SJSA1 (cell line): ENCODE measurements around the gene C1orf159. TPM values are rescaled to one million over a fixed set of nuclear protein-coding genes. Genes with fewer than 3 reads are reported as not detected.

Source experiments
- DNase-seq, 2 experiments: peaks; one replicate each; pipeline ENCODE4 v3.0.0-alpha.2; 2015 to 2020; ENCODE audit warnings: low spot score in 2 of 2, low read depth in 1 of 2
- H3K27ac ChIP-seq: fragments of 250-450 bp; sonication (Bioruptor Pico); 2 replicates; pipeline ENCODE4 v1.5.1; 2020; ENCODE audit warnings: mild to moderate bottlenecking, moderate library complexity
- H3K27me3 ChIP-seq: fragments of 250-450 bp; sonication (Bioruptor Pico); replicated peaks from 2 replicates; pipeline ENCODE4 v1.5.1; 2020; ENCODE audit warnings: mild to moderate bottlenecking, moderate library complexity
- H3K36me3 ChIP-seq: fragments of 250-450 bp; sonication (Bioruptor Pico); 2 replicates; pipeline ENCODE4 v1.5.1; 2020; ENCODE audit warnings: mild to moderate bottlenecking
- H3K4me1 ChIP-seq: fragments of 250-450 bp; sonication (Bioruptor Pico); replicated peaks from 2 replicates; pipeline ENCODE4 v1.6.1; 2021; ENCODE audit warnings: mild to moderate bottlenecking
- H3K4me3 ChIP-seq: fragments of 250-450 bp; sonication (Bioruptor Pico); 2 replicates; pipeline ENCODE4 v1.5.1; 2020; ENCODE audit warnings: mild to moderate bottlenecking
- H3K9me3 ChIP-seq: fragments of 250-450 bp; sonication (Bioruptor Pico); replicated peaks from 2 replicates; pipeline ENCODE4 v1.5.1; 2020; ENCODE audit warnings: mild to moderate bottlenecking
- total RNA-seq: library from RNA; depleted of rRNA; stranded (reverse); fragments of >200 nt; shearing (Covaris generic); gene quantifications from 2 replicates; pipeline ENCODE4 v1.2.3, GENCODE V29; 2014

The C1orf159 gene
- total RNA-seq, 1 experiment from 2014 or later = 15.4 TPM

DNA sequence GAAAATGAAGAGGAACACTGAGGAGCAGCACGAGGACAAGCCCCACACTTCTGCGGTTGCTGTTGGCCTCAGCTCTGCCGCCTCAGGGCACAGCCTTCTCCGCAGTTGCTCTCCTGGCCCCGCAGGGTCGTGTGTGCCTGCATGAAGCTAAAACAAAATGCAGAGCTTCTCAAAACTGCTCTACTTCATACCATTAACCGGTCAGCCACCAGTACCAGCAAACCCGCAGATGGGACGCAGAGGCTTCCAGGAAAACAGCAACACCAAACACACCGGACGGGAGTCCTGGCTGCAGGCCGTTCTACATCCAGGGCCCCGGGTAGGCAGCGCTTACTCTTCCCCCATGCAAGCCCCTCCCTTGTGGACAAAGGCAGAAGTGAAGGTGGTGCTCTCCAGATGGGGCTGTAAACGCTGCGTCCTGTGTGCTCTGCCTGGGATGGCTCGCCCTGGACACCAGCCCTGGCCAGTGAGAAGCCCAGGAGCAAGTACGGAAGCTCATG lies 7.1 kb upstream of the C1orf159 start:
- H3K9me3 ChIP-seq = peaks cover 7% of the 10 kb centered on the region
- no peaks in the 10 kb centered on the region for H3K36me3 ChIP-seq
- no peak overlapping the region for H3K4me3 ChIP-seq
- no peak overlapping the region for H3K27ac ChIP-seq
- DNase-seq = no peak
- H3K27me3 ChIP-seq = peaks cover 12% of the 10 kb centered on the region
- H3K4me1 ChIP-seq = peaks cover 8% of the 10 kb centered on the region

DNA sequence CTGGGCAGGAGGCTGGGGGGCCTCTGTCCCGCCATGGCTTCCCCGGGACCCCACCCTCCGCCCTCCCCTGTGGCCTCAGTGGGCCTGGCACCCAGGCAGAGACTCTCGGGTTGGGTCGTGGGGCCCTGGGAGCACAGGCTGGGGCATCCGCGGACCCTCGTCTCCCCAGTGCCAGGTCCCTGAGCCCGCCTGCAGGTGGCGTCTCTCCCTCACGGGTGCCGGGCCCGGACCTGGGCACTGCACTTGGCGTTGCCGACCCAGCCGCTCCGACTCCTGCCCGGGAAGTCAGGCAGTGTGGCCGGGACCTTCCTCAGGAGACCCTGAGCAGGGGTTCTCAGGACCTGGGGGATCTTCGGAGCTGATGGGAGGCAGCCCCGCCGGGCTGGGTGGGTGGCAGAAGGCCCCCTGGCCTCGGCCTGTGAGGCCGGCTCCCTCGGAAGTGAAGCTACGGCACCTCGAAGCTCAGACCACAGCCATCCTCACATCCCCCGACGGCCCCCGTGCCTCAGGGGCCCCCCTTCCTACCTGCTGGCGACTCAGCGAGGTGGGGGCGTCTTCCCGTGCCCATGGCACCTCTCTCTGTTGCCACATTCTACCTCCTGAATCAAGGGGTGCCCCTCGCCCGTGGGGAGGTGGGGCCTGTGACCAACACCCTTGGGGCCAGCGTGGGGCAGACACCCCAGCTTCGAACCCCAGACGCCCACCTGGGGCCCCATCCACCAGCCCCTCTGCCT lies 6.4 kb upstream of the C1orf159 start:
- Histone ChIP-seq H3K27ac (no peak overlapping the region), H3K4me1 (peaks cover 8% of the 10 kb centered on the region), H3K9me3 (peaks cover 7% of the 10 kb centered on the region), H3K27me3 (peaks cover 19% of the 10 kb centered on the region), H3K36me3 (no peaks in the 10 kb centered on the region), H3K4me3 (no peak overlapping the region)
- DNase-seq = peak; percentile 61 to 80

- no peak for DNase-seq
- H3K27ac ChIP-seq = no peak overlapping the region
- H3K36me3 ChIP-seq = peaks cover under 1% of the 10 kb centered on the region; the same call in 1 of the 2 replicates
- peaks cover 7% of the 10 kb centered on the region for H3K9me3 ChIP-seq
- H3K4me1 ChIP-seq = peaks cover 10% of the 10 kb centered on the region
- peaks cover 21% of the 10 kb centered on the region for H3K27me3 ChIP-seq
- no peak overlapping the region for H3K4me3 ChIP-seq
These were observed 5.8 kb upstream of the C1orf159 start for GRCh38 chr1:1121611-1122077.

- H3K27ac ChIP-seq = no peak overlapping the region
- DNase-seq = no peak
- H3K4me1 ChIP-seq = peaks cover 14% of the 10 kb centered on the region
- H3K27me3 ChIP-seq = peaks cover 21% of the 10 kb centered on the region
- peaks cover 2% of the 10 kb centered on the region; the same call in 1 of the 2 replicates for H3K36me3 ChIP-seq
- H3K9me3 ChIP-seq = peaks cover 7% of the 10 kb centered on the region
- no peak overlapping the region for H3K4me3 ChIP-seq
These were observed 5.1 kb upstream of the C1orf159 start for GRCh38 chr1:1120866-1121591.

DNA sequence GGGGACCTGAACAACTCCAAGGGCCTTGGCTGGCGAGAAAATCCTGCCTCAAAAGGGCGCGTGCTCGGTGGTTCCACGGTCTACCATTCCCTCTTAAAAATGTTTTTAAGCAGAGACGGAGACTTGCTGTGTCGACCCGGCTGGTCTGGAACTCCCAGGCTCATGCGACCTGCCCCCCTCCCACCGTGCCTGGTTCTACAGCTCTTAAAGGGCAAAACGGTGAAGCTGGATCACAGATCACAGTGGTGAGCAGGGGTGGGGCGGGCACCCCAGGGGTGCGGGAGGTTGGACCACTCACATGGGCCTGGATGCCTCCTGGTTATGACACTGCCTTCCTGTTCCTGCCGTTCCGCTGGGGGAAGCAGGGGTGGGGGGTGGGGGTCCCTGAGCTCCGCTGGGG lies 4.2 kb upstream of the C1orf159 start:
- H3K36me3 ChIP-seq = peaks cover 2% of the 10 kb centered on the region; the same call in 1 of the 2 replicates
- peaks cover 21% of the 10 kb centered on the region for H3K27me3 ChIP-seq
- no peak overlapping the region for H3K27ac ChIP-seq
- DNase-seq = no peak
- H3K4me1 ChIP-seq = peaks cover 15% of the 10 kb centered on the region
- H3K4me3 ChIP-seq = no peak overlapping the region
- H3K9me3 ChIP-seq = peaks cover 7% of the 10 kb centered on the region

DNA sequence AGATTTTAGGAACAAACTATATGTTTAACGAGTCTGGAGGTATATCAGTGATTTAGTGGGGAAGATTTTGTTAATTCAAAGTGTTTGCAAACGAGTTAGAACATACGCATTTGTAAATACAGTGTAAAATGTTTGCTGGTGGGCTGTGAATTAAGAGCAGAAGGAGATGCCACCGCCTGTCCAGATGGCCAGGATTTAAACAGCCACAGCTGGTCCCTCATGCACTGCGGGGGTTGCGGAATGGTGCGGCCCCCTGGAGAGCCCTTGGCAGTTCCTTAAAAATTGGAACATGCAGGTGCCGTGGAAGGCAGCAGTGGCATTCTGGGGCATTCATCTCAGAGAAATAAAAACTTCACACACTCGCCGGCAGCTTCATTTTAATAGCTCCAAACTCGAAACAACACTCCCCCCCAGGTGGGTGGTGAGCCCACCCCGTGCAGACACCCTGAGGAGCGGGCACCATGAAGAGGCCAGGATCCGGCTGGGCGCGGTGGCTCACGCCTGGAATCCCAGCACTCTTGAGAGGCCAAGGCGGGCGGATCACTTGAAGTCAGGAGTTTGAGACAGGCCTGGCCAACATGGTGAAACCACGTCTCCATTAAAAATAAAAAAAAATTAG lies 3.5 kb upstream of the C1orf159 start:
- Histone ChIP-seq H3K9me3 (peaks cover 7% of the 10 kb centered on the region), H3K4me3 (no peak overlapping the region), H3K4me1 (peaks cover 17% of the 10 kb centered on the region), H3K27ac (no peak overlapping the region), H3K27me3 (peaks cover 21% of the 10 kb centered on the region), H3K36me3 (peaks cover 2% of the 10 kb centered on the region; the same call in 1 of the 2 replicates)
- DNase-seq = no peak

DNA sequence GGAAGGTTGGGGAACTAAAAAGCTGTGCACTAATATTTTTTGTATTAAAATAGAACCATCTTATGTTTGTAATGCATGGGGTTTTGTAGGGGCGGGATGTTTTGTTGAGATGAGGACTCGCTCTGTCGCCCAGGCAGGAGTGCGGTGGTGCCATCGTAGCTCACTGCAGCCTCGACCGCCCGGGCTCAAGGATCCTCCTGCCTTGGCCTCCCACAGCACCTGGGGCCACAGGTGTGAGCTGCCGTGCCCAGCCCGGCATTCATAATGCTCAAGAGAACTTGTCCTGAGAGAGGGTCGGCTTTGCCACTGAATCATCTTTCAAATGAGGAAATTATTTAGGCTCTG lies 3.0 kb upstream of the C1orf159 start:
- Histone ChIP-seq H3K4me3 (no peak overlapping the region), H3K36me3 (peaks cover 2% of the 10 kb centered on the region; the same call in 1 of the 2 replicates), H3K4me1 (peaks cover 17% of the 10 kb centered on the region), H3K9me3 (peaks cover 1% of the 10 kb centered on the region), H3K27ac (no peak overlapping the region), H3K27me3 (peaks cover 21% of the 10 kb centered on the region)
- DNase-seq = no peak

DNA sequence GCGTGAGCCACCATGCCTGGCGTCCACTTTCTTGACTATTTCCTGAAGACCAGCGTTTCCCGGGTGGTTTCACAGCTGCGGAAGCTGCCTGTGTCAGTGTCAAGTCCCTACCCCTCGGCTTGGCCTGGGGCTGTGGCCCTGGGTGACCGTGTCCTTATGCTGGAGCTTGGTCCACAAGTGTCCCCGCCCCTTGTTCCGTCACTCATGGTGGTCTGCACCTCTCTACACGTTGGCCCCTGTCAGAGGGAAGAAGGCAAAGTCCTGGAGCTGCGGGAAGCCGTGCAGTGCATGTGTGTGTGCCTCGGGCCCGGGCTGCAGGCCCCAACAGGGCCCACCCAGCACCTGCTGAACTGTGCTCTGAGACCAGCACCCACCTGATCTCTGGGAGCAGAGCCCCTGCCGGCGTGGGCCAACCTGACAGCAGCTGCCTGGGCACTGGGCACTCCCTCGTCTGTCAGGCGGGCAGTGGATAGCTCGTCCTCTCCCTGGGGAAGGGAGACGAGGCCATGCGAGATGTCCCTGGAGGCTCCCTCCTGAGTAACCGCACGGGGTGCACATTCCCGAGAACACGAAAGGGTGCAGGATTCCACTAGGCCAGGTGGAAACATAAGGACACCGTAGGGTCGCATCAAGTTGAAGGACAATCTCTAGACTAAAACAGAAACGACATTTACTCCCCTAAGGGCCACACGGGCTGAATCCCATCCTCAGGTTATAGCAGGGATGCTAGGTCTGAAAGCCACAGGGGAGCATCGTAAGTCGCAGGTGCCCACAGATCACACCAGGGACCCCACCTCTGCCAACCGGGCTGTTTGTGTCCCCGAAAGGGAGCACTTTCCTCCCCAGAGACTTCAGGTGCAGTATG lies 2.4 kb upstream of the C1orf159 start:
- DNase-seq = no peak
- H3K27ac ChIP-seq = no peak overlapping the region
- H3K36me3 ChIP-seq = peaks cover 6% of the 10 kb centered on the region; the same call in 1 of the 2 replicates

GRCh38 chr1:1117469-1117831 lies 1.6 kb upstream of the C1orf159 start:
- DNase-seq = no peak
- Histone ChIP-seq H3K9me3 (peaks cover 4% of the 10 kb centered on the region; the same call in 1 of the 2 replicates), H3K4me3 (no peak overlapping the region), H3K36me3 (peaks cover 10% of the 10 kb centered on the region; the same call in 1 of the 2 replicates), H3K27ac (no peak overlapping the region), H3K27me3 (peaks cover 21% of the 10 kb centered on the region), H3K4me1 (peaks cover 16% of the 10 kb centered on the region)

More for the DNA sequence above, 2.4 kb upstream of the C1orf159 start:
- Histone ChIP-seq H3K9me3 (peaks cover 3% of the 10 kb centered on the region; the same call in 1 of the 2 replicates), H3K4me1 (peaks cover 17% of the 10 kb centered on the region), H3K27me3 (peaks cover 21% of the 10 kb centered on the region), H3K4me3 (no peak overlapping the region)

DNA sequence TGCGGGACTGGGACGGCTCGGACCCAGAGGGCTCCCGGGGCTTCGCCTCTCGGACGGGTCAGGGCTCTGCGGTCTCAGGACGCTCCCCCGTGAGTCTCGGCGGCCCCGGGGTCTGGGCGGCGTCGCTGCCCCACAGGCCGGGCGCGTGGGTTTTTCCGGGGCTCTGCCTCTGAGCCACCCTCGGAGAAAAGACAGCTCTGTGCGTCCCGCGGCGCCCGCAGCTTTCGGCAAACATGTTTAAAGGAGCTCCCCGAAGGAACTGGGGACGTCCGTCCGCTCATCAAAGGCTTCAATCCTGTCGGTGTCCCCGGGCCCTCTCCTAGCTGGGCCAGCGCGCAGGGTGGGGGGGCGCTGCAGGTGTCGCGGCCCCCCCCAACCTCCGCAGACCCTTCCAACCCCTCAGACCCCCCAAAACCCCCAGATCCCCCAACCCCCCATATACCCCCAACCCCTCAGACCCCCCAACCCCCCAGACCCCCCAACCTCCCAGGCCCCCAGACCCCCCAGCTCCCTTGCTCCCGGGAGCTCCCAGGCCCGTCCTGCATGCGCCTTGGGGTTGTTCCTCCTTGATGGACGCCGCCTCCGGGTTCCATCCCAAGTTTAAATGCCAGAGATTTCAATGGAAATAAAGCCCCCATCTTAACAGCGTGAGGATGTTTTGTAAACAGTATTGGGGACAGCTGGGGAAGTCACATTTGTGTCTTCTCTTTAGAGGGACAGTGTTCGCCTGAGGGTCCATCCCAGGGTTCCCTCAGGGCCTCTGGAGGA lies 996 bp upstream of the C1orf159 start:
- peaks cover 21% of the 10 kb centered on the region for H3K27me3 ChIP-seq
- DNase-seq = no peak
- no peak overlapping the region for H3K27ac ChIP-seq
- peaks cover 10% of the 10 kb centered on the region for H3K4me1 ChIP-seq
- H3K9me3 ChIP-seq = peaks cover 4% of the 10 kb centered on the region; the same call in 1 of the 2 replicates
- peak overlapping the region; percentile 87 for H3K4me3 ChIP-seq
- H3K36me3 ChIP-seq = peaks cover 12% of the 10 kb centered on the region; the same call in 1 of the 2 replicates

GRCh38 chr1:1115136-1115785 lies 628 bp downstream of the C1orf159 start:
- no peak for DNase-seq
- peaks cover 4% of the 10 kb centered on the region; the same call in 1 of the 2 replicates for H3K9me3 ChIP-seq

DNA sequence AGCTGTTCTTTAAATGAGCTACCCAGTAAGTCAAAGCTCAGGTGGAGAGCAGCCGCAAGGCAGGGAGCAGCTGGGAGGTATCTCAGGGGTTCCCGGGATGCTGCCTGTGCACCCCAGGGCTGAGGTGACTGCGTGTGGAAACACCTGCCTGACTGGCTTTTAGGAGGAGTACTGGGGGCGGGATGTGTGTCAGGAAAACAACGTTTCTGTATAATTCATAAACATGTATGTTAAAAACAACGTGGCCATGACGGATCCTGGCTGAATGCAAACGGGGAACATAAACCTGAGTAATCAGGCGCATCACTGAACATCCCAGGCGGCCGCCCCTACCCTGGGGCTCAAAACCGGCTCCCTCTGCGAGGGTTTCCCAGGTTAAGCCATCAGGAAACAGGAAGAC lies 1.5 kb downstream of the C1orf159 start:
- Histone ChIP-seq H3K36me3 (peaks cover 14% of the 10 kb centered on the region; the same call in 1 of the 2 replicates), H3K27ac (no peak overlapping the region), H3K4me3 (no peak overlapping the region), H3K9me3 (peaks cover 4% of the 10 kb centered on the region; the same call in 1 of the 2 replicates), H3K27me3 (peaks cover 21% of the 10 kb centered on the region), H3K4me1 (peaks cover 9% of the 10 kb centered on the region)
- no peak for DNase-seq

More at GRCh38 chr1:1115136-1115785, 628 bp downstream of the C1orf159 start:
- H3K4me1 ChIP-seq = peaks cover 9% of the 10 kb centered on the region
- peaks cover 14% of the 10 kb centered on the region; the same call in 1 of the 2 replicates for H3K36me3 ChIP-seq
- peak overlapping the region; percentile 87 for H3K4me3 ChIP-seq
- peaks cover 21% of the 10 kb centered on the region for H3K27me3 ChIP-seq
- H3K27ac ChIP-seq = no peak overlapping the region
